ENCODE results near the gene TAF12. TPM values are rescaled to one million over a fixed set of nuclear protein-coding genes. Genes with fewer than 3 reads are reported as not detected.
A peak's percentile ranks its signal among the peaks of the same experiment; 100 is the strongest.
"Not testable (repeated sequence)": the region's sequence is repeated elsewhere in the genome, so short reads cannot be mapped to it uniquely, and the experiment has no call there.

TAF12 gene
- total RNA-seq, 6 donors from 2014 or later: 10.9 to 24.1 (median 19.6) TPM

GRCh38 chr1:28675924-28676257, 33.0 kb upstream of the TAF12 start:
- DNase-seq: no peak
- Histone ChIP-seq H3K36me3 (no peaks in the 10 kb centered on the region), H3K27ac (no peak overlapping the region), H3K27me3 (no peaks in the 10 kb centered on the region), H3K4me1 (no peaks in the 10 kb centered on the region), H3K9me3 (no peaks in the 10 kb centered on the region), H3K4me3 (no peak overlapping the region)
- ATAC-seq (ENCODE audit: low FRiP score in 2 of 2): no peak
- TF ChIP-seq POLR2AphosphoS5 (IDR thresholded peaks at IDR 0.05): no peak
- TF ChIP-seq POLR2A (IDR thresholded peaks at IDR 0.05): no peak
- no peak for TF ChIP-seq CTCF (IDR thresholded peaks at IDR 0.05)
- TF ChIP-seq EP300 (IDR thresholded peaks at IDR 0.05): no peak

- H3K27me3 ChIP-seq; H3K4me3 ChIP-seq; ATAC-seq (ENCODE audit: low FRiP score in 2 of 2); H3K27ac ChIP-seq; H3K36me3 ChIP-seq; H3K9me3 ChIP-seq: not testable (repeated sequence)
- peaks cover 5 to 19% (median 9%) of the 10 kb centered on the region in 4 donors for H3K4me1 ChIP-seq
- peak in 1 of 2 donors; percentile 27 for DNase-seq
- 95 to 99% methylated on average over 15 of the region's 15 CpGs for WGBS, 2 donors
Observed at GRCh38 chr1:28672971-28673370, 30.1 kb upstream of the TAF12 start.

DNA sequence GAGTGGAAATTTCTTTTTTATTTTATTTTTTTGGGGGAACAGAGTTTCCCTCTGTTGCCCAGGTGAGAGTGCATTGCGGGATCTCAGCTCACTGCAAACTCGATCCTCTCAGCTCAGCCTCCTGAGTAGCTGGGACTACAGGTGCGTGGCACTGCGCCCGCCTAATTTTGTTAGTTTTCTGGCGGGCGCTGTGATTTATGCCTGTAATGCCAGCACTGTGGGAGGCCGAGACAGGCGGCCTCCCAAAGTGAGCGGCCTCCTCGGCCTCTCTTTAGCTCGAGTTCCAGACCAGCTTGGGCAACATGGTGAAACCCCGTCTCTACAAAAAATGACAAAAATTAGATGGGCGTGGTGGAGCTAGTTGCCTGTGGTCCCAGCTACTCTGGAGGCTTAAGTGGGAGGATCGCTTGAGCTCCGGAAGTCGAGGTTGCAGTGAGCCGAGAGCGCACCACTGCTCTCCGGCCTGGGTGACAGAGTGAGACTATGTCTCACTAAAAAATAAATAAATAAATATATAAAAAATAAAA, 28.4 kb upstream of the TAF12 start:
- DNase-seq: no peak
- Histone ChIP-seq H3K27ac (no peak overlapping the region), H3K36me3 (no peaks in the 10 kb centered on the region), H3K4me3 (no peak overlapping the region), H3K9me3 (no peaks in the 10 kb centered on the region), H3K4me1 (peaks cover 11 to 25% (median 14%) of the 10 kb centered on the region in 4 donors), H3K27me3 (no peaks in the 10 kb centered on the region)
- TF ChIP-seq CTCF (IDR thresholded peaks at IDR 0.05) (no peak), POLR2A (IDR thresholded peaks at IDR 0.05) (no peak), EP300 (IDR thresholded peaks at IDR 0.05) (no peak), POLR2AphosphoS5 (IDR thresholded peaks at IDR 0.05) (no peak)
- WGBS, 2 donors: 94 to 95% methylated on average over 18 to 20 of the region's 20 CpGs
- ATAC-seq (ENCODE audit: low FRiP score in 2 of 2): no peak

DNA sequence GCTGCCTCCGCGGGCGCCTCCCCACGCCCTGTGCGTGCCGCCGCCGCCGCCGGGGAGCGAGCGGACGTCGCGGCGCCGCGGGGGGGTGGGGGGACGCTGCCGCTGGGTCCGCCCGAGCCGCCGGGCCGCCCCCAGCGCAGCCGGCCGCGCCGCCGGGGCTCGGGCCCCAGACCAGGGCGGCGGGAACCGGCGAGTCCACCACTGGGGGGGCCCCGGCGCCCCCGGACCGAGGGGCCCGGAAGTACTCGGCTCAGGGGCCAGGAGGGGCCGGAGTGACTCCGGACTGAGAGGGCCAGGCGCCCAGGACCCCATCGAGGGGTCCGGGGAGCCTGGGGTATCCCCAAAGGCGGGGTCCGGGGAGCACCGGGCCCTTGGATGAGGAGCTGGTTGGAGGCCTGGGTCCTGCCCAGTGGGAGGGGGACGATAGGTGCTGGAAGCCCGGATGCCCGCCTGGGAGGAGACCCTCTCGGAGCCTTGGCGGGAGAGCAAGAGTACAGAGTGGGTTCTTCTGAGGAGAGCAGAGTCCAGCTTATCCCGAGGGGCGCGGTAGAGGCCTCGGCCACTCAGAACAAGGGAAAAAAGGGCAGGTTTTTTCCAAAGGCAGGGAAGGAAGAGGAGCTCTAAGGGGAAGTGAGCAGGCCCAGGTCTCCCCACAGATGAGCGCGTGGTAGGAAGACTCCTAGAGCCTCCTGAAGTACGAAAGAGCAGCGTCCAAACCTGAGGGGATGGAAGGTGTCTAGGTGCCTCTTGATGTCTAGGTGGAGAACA, 26.3 kb upstream of the TAF12 start:
- peak; percentile 68 to 89 for ATAC-seq (ENCODE audit: low FRiP score in 2 of 2)
- no peaks in the 10 kb centered on the region for H3K9me3 ChIP-seq
- H3K4me3 ChIP-seq: peak overlapping the region; percentile 89 to 99 (median 97)
- TF ChIP-seq POLR2A (IDR thresholded peaks at IDR 0.05): peak in 2 of 4 donors; percentile 34 to 44
- TF ChIP-seq EP300 (IDR thresholded peaks at IDR 0.05): no peak
- peak overlapping the region; percentile 97 to 100 (median 99) for H3K27ac ChIP-seq
- H3K36me3 ChIP-seq: no peaks in the 10 kb centered on the region
- DNase-seq: peak; percentile 37 to 95
- WGBS, 2 donors: 1 to 2% methylated on average over 17 to 18 of the region's 63 CpGs
- H3K27me3 ChIP-seq: no peaks in the 10 kb centered on the region
- H3K4me1 ChIP-seq: peaks cover 11 to 25% (median 14%) of the 10 kb centered on the region in 4 donors

GRCh38 chr1:28668191-28668955, 25.5 kb upstream of the TAF12 start, which contains the start of gene GMEB1:
TSS of gene GMEB1 (plus strand) at chr1:28668784. CDS start at chr1:28683613, 14,829 bp downstream.
- Histone ChIP-seq H3K4me3 (peak within 1 kb of the TSS; percentile 89 to 99 (median 97)), H3K27me3 (no peaks in the 10 kb centered on the region), H3K36me3 (no peaks in the 10 kb centered on the region), H3K27ac (peak within 1 kb of the TSS; percentile 97 to 100 (median 99)), H3K4me1 (peaks cover 11 to 25% (median 14%) of the 10 kb centered on the region in 4 donors), H3K9me3 (no peaks in the 10 kb centered on the region)
- TF ChIP-seq POLR2AphosphoS5 (IDR thresholded peaks at IDR 0.05): peak in 1 of 2 donors; percentile 57
- peak in 1 of 4 donors; percentile 27 for TF ChIP-seq POLR2A (IDR thresholded peaks at IDR 0.05)
- no peak for TF ChIP-seq EP300 (IDR thresholded peaks at IDR 0.05)
- TF ChIP-seq CTCF (IDR thresholded peaks at IDR 0.05): peak in 3 of 6 experiments; percentile 11 to 30 (median 20)
- WGBS, 2 donors: 2 to 7% methylated on average over 5 to 25 of the region's 57 CpGs
- ATAC-seq (ENCODE audit: low FRiP score in 2 of 2) (peak; percentile 89 to 93), DNase-seq (peak; percentile 91 to 98)
